Glutamatergic neuron (in vitro differentiated cells): ENCODE data around the gene INPP4B. TPM values are rescaled to one million over a fixed set of nuclear protein-coding genes. Genes with fewer than 3 reads are reported as not detected.

Experiments used
- DNase-seq: peaks from one replicate; pipeline ENCODE4 v3.0.0; 2022
- H3K27ac Mint-ChIP-seq: one replicate; pipeline ENCODE4 v1.8.0; 2020; ENCODE audit warnings: mild to moderate bottlenecking, mixed read lengths, inconsistent platforms; ENCODE audit not compliant: unreplicated experiment
- H3K27me3 Mint-ChIP-seq: one replicate; pipeline ENCODE4 v1.8.0; 2020; ENCODE audit warnings: mild to moderate bottlenecking, moderate library complexity, mixed read lengths, inconsistent platforms; ENCODE audit not compliant: unreplicated experiment
- H3K36me3 Mint-ChIP-seq: one replicate; pipeline ENCODE4 v1.8.0; 2020; ENCODE audit warnings: mild to moderate bottlenecking, mixed read lengths, inconsistent platforms; ENCODE audit not compliant: unreplicated experiment
- H3K4me1 Mint-ChIP-seq: one replicate; pipeline ENCODE4 v1.8.0; 2020; ENCODE audit warnings: mild to moderate bottlenecking, low read depth, mixed read lengths, inconsistent platforms; ENCODE audit not compliant: unreplicated experiment
- H3K4me3 Mint-ChIP-seq: one replicate; pipeline ENCODE4 v1.8.0; 2020; ENCODE audit warnings: mild to moderate bottlenecking, mixed read lengths, inconsistent platforms; ENCODE audit not compliant: unreplicated experiment
- H3K9me3 Mint-ChIP-seq: one replicate; pipeline ENCODE4 v1.8.0; 2020; ENCODE audit warnings: mild to moderate bottlenecking, moderate library complexity, mixed read lengths, inconsistent platforms; ENCODE audit not compliant: unreplicated experiment
- CTCF ChIP-seq: fragments of 200-600 bp; sonication (generic); IDR thresholded peaks from one replicate; pipeline ENCODE4 v1.5.0; 2021; ENCODE audit not compliant: partially characterized antibody, unreplicated experiment
- total RNA-seq: library from RNA; stranded (reverse); fragmentation: NEBNext Ultra II Directional; extraction: Animal tissue kit (Norgen Biotek cat#: 25700); gene quantifications from one replicate; pipeline ENCODE4 v1.2.1, GENCODE V29; 2021; ENCODE audit not compliant: unreplicated experiment

INPP4B gene
- total RNA-seq, 1 donor from 2014 or later = 2.4 TPM

- H3K4me1 Mint-ChIP-seq = peaks cover 16% of the 10 kb centered on the region
- H3K27ac Mint-ChIP-seq = no peak overlapping the region
- no peak for DNase-seq
- H3K36me3 Mint-ChIP-seq = peaks cover 3% of the 10 kb centered on the region
- no peaks in the 10 kb centered on the region for H3K27me3 Mint-ChIP-seq
- no peak overlapping the region for H3K4me3 Mint-ChIP-seq
- TF ChIP-seq CTCF = no peak
- H3K9me3 Mint-ChIP-seq = peaks cover 2% of the 10 kb centered on the region
Measured at GRCh38 chr4:142336251-142336934, 509.7 kb downstream of the INPP4B start.

DNA sequence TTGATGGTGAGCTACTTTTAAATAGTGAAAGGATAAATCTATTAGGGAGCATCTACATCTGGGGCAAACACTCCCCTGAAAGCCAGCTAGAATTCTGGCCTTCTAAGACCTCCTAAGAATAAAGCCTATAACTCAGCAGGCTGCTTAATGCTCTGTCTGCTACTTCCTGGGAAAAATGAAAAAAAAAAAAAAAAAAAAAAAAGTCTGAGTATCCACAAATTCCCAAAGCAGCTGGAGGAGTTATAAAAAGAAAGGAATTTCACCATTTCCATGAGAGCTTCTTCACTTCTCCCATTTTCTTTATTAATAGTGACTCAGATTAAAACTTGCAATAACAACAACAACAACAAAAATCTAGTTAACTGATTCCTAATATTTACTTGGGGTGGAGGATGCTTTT is 511.2 kb downstream of the INPP4B start:
- no peak overlapping the region for H3K4me3 Mint-ChIP-seq
- H3K36me3 Mint-ChIP-seq = no peaks in the 10 kb centered on the region
- DNase-seq = no peak
- no peak for TF ChIP-seq CTCF
- no peaks in the 10 kb centered on the region for H3K27me3 Mint-ChIP-seq
- no peak overlapping the region for H3K27ac Mint-ChIP-seq
- H3K9me3 Mint-ChIP-seq = peaks cover 2% of the 10 kb centered on the region
- peaks cover 16% of the 10 kb centered on the region for H3K4me1 Mint-ChIP-seq

GRCh38 chr4:142331646-142332045 is 514.5 kb downstream of the INPP4B start:
- peaks cover 2% of the 10 kb centered on the region for H3K9me3 Mint-ChIP-seq
- H3K27me3 Mint-ChIP-seq = no peaks in the 10 kb centered on the region
- DNase-seq = no peak
- no peak overlapping the region for H3K4me3 Mint-ChIP-seq
- H3K4me1 Mint-ChIP-seq = peaks cover 10% of the 10 kb centered on the region
- no peak overlapping the region for H3K27ac Mint-ChIP-seq
- TF ChIP-seq CTCF = no peak
- H3K36me3 Mint-ChIP-seq = no peaks in the 10 kb centered on the region

- H3K36me3 Mint-ChIP-seq = no peaks in the 10 kb centered on the region
- peaks cover 2% of the 10 kb centered on the region for H3K27me3 Mint-ChIP-seq
- peaks cover 10% of the 10 kb centered on the region for H3K4me1 Mint-ChIP-seq
- H3K27ac Mint-ChIP-seq = no peak overlapping the region
- H3K9me3 Mint-ChIP-seq = peaks cover 2% of the 10 kb centered on the region
- no peak for TF ChIP-seq CTCF
- DNase-seq = no peak
- no peak overlapping the region for H3K4me3 Mint-ChIP-seq
Measured at GRCh38 chr4:142331132-142331531, 515.0 kb downstream of the INPP4B start.

- H3K27me3 Mint-ChIP-seq = peaks cover 2% of the 10 kb centered on the region
- H3K27ac Mint-ChIP-seq = no peak overlapping the region
- H3K9me3 Mint-ChIP-seq = peaks cover 1% of the 10 kb centered on the region
- no peak for TF ChIP-seq CTCF
- peaks cover 10% of the 10 kb centered on the region for H3K4me1 Mint-ChIP-seq
- DNase-seq = peak; percentile 28
- H3K36me3 Mint-ChIP-seq = no peaks in the 10 kb centered on the region
- no peak overlapping the region for H3K4me3 Mint-ChIP-seq
Measured at GRCh38 chr4:142330311-142330710, 515.8 kb downstream of the INPP4B start.
